GM18867 (cell line): Measurements from ENCODE around the gene MAG.

ENCODE experiments used
- ATAC-seq: cut with Tn5 transposase; IDR thresholded peaks from one replicate; pipeline ENCODE4 v1.9.1; 2021; ENCODE audit warnings: mild to moderate bottlenecking, moderate library complexity; ENCODE audit not compliant: unreplicated experiment

MAG gene

DNA sequence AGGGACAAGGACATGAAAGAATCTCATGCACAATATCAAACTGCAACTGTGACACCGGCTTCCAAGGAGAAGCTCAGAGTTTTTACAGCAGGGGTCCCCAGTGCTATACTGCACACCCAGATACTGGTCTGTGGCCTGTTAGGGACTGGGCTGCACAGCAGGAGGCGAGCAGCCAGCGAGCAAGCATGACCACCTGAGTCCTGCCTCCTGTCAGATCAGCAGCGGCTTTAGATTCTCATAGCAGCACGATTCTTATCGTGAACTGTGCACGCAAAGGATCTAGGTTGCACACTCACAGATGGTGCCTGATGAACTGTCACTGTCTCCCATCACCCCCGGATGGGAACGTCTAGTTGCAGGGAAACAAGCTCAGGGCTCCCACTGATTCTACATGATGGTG lies 23.9 kb downstream of the MAG start:
- no peak for ATAC-seq

DNA sequence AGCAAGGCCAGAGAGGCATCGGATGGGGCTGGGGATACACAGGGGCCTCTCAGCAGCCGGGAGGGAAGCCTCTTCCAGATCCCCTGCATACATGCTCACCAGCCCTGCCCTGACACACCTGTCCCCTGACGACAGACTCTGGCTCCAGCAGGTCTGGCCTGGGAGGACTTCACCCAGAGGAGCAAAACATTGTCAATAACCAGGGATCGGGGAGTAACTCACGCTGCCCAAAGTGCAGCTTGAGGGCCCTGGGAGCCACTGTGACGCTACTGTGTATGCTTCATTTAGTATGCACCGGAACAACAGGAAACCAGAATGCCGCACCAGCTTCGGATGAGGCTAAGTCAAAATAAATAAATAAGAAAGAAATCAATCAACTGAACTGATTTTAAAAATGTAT lies 24.6 kb downstream of the MAG start:
- ATAC-seq, result no peak

DNA sequence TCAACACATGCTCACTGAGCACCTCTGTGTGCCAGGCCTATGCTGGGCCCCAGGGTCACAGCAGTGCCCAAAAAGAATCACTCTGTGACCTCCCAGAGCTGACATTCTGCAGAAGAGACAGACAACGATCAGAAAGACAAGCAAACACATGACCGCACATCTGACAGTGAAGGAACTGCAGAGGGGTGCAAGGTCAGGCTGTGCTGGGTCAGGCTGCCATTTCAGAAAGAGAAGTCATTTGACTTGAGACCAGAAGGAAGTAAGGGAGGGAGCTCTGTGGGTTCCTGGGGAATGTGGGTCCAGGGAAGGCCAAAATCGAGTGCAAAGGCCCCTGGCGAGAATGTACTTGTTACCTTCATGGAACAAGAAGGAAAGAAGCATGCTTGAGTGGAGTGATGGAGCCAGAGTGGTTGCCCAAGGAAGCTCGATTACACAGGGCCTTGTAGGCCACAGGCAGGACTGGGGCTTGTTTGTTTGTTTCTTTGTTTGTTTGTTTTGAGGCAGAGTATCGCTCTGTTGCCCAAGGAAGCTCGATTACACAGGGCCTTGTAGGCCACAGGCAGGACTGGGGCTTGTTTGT lies 25.6 kb downstream of the MAG start:
- ATAC-seq, result no peak

DNA sequence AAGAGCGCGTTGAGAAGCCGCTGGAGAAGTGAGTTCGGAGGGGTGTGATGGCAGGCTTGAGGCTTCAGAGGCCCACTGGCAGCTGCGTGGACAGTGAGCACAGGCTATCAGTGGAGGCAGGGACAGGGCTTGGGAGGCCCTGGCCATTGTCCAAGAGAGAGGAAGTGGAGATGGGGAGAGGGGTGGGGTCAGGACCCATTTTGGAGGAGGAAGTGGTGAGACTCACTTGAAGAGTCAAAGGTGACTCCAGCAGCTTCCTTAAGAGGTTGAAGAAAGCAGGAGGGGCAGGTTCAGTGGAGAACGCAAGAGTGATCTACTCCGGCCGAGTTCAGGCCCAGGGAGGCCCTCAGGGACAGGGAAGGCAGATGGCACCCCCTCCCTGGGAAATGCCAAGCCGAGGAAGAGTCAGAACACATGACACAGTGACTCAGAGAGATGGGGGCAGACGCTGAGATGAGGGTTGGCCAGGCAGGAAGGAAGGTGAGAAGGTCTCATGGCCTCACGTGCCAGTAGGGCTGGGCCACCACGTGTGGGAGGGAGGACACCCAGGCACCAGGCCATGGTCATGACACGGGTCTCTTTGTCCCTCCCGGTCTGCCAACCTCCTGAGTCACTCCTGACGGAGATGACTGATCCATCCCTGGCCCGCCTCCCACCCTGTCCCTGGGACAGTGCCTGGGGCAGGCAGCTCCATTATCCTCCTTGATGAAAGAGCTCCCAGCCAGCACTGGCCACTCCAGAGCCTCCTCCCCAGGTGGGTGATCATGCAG lies 26.9 kb downstream of the MAG start:
- ATAC-seq, result no peak

DNA sequence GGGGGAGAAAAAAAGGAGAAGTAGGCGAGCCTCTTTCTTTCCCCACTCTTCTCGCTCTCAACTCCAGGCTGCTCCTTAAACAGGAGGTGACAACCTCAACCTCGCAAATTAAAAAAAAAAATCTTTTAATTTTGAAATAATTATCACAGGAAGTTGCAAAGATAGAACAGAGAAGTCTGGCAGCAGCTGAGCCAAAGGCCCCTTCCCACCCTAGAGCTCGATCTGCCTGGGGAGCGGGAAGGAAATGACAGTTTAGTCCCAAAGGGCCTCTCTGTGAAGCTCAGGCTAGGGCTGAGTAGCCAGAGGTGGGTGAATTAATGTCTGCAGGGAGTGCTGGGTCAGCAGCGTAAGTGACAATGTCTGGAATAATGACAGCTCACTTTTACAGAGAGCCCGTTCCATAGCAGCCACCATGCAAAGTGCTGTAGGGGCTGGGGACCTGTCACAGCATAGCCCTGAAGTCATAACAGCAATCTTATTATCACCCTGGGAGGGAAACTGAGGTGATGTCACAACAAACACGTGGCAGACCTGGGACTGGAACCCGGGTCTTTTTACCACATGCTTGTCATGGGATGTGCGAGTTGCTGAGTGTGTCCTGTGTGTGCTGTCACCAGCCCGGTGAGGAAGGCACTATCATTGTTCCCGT lies 28.2 kb downstream of the MAG start:
- no peak for ATAC-seq

DNA sequence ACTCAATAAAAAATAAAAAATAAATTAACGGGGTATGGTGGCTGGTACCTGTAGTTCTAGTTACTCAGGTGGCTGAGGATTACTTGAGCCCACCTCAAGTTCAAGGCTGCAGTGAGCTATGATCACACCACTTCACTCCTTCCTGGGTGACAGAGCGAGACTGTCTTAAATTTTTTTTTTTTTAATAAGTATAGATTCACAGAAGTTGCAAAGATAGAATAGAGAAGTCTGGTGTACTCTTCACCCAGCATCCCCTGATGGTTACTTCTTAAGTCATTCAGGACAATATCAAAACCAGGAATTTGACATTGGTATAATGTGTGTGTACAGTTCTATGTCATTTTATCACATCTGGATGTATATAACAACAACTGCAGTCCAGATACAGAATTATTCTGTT lies 29.3 kb downstream of the MAG start:
- ATAC-seq, result no peak

DNA sequence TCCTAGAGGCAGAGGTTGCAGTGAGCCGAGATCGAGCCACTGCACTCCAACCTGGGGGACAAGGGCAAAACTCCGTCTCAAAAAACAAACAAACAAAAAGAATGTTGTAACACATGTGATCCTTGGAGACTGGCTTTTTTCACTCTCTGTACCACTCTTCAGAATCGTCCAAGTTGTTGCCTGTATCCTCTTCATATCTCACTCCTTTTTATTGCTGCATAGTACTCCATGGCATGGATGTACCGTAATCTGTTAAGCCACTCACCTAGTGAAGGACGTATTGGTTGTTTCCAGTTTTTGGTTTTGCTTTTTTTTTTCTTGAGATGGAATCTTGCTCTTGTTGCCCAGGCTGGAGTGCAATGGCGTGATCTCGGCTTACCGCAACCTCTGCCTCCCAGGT lies 30.1 kb downstream of the MAG start:
- ATAC-seq, result no peak

DNA sequence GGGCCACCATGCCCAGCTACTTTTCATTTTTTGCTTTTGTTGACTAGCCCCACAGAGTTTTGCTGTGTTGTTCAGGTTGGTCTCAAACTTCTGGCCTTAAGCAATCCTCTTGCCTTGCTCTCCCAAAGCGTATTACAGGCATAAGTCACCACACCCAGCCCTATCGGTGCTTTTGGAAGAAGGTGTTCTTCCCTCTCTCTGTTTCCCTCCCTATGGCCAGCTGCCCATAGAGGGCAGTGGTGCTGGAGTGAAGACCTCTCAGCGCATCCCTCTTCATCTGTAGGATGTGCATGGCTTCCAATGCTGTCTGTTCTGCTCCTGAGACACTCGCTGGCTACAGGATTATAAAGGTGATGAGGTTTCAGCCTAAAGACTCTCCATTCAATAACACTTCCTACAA lies 35.7 kb downstream of the MAG start:
- ATAC-seq, result no peak

DNA sequence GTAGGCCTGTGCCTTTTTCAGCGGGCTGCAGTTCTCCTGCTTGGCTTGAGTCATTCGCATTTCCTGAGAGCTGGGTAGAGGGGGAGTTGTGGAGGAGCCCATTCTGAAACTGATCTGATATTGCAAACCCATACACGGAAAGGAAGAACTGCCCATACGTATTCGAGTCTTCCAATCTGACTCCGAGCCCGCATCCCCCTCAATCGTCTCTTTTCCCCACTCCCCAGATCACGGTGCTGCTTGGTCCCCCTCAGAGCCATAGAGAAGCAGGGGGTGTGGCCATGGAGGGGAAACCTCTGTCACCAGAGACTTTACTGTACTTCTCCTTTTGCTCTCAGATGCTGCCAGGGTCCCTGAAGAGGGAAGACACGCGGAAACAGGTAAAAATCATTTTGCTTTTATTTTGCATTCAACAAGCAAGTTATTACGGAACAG lies 36.9 kb downstream of the MAG start, which contains the start of gene CD22:
CD22 (plus strand) TSS at position 337 of the 435 bp plus-strand sequence. CDS start 2,854 bp downstream, outside the sequence.
- ATAC-seq, result no peak

DNA sequence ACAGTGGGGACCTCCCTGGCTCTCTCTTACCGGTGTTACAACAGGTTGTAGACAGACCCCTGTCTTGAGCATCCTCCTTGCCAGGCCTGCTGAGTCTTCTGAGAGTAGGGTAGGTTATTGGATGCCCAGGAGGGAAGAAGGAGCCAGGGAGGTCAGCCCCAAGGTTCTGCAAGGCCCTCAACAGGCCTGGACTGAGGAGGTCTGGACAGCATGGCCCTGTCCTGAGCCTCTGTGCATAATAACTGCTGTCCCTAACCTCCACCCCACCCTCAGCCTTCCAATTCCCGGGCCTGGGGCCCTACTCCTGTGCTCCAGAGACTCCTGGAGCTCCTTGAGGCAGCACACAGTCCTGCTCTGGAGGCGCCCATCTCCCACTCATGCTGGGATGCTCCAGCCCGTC lies 37.4 kb downstream of the MAG start:
- no peak for ATAC-seq

DNA sequence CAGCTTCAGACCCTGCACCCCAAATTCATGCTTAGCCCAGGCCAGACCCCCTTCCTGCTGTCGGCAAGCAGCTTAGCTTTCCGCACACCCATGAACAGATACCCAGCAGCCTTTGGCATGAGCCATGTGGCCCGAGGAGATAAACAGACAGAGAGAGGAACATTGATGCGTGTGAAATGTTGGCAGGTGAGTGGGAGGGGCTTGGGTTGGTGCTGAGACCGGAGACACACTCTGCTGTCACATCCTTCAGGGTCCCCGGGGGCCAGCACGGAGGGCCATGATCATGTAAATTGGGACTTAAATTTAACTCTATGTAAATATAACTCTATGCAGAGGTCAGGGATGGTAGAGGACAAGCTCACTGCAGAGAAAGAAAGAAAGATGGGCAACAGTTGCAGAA lies 38.5 kb downstream of the MAG start:
- ATAC-seq, result peak; percentile 61

DNA sequence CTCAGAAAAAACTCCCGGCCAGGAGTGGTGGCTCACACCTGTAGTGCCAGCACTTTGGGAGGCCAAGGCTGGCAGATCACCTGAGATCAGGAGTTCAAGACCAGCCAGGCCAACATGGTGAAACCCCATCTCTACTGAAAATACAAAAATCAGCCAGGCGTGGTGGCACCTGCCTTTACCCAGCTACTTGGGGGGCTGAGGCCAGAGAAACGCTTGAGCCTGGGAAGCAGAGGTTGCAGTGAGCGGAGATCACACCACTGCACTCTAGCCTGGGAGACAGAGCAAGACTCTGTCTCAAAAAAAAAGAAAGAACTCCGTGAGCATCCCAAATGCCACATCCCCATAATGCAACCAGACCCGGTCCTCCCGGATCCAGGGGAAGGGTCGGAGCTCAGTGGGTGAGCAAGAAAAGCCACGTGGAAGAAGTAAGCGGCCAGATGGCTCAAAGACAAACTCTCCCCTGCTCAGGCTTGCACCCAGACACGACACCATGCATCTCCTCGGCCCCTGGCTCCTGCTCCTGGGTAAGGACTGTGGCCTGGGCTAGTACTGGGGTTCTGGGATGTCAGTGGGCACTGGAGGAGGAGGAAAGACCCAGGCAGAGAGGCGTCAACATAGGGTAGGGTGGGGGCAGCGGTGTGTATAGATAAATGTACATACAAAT lies 39.7 kb downstream of the MAG start:
- no peak for ATAC-seq

DNA sequence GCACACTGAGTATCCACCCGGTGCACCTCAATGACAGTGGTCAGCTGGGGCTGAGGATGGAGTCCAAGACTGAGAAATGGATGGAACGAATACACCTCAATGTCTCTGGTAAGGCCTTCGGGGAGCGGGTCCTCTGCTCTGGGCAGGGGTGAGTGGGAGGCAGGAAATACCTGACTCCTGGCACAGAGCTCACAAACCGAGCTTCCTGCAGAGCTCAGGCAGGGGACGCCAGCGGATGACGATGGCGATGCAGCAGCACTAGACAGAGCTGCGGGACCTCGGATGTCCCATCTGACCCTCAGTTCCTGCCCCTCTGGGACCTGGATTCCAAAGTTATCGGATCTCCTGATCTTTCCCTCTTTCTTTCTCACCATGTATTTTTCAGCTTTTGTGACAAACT lies 40.9 kb downstream of the MAG start:
- no peak for ATAC-seq

DNA sequence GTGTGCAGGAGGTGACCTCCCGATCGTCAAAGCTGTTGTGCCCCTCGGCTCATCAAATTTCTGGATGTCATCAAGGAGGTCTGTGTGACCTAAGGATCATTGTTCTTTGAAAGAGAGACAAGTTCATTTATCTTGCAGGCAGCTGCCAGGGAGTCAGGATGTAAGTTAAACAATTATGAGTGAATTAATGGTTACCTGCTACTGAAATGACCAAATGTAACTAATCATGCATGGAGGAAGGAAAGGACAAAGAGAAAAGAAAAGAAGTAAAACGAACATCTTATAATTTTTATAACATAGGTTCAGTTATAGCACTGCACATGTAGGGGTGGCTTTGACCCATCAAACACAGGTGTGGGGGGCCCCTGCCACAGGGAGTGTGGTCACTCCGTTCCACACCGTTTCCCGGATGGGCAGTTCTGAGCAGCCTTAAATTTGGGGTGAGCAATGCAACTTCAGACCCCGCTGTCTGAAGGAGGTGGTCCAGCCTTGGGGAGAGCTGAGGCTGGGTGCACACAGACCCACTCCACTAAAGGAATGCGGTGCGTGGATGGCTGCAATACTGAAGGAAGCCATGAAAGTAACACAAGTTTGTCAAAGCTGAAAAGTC lies 42.3 kb downstream of the MAG start:
- no peak for ATAC-seq

DNA sequence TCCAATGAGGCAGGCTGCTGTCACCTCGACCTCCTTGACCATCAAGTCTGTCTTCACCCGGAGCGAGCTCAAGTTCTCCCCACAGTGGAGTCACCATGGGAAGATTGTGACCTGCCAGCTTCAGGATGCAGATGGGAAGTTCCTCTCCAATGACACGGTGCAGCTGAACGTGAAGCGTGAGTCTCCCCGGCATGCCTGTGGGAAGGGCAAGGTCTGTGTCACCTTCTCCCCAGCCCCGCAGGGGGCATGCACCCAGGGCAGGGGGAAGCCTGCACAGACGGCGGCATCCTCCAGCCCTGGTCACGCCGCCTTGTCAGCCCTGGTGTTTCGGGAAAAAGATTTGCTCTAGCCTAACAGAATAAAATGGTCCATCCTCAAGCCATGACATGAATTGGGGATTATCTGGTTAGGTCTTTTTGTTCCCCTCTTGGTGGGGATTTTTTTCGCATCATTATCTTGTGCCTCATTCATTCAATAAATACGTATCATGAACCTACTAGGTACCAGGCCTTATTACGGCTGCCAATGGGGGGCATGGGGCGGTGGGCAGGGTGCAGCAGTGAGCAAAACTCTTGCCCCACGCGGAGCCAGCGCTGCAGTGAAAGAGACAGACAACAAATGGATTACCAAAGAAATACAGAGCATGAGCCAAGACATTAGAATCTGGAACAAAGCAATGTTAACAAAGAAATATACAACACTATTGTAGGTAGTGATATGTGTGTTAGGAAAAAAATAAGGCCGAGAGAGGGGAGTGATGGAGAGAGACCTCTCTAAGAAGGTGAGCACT lies 44.4 kb downstream of the MAG start:
- ATAC-seq, result no peak

DNA sequence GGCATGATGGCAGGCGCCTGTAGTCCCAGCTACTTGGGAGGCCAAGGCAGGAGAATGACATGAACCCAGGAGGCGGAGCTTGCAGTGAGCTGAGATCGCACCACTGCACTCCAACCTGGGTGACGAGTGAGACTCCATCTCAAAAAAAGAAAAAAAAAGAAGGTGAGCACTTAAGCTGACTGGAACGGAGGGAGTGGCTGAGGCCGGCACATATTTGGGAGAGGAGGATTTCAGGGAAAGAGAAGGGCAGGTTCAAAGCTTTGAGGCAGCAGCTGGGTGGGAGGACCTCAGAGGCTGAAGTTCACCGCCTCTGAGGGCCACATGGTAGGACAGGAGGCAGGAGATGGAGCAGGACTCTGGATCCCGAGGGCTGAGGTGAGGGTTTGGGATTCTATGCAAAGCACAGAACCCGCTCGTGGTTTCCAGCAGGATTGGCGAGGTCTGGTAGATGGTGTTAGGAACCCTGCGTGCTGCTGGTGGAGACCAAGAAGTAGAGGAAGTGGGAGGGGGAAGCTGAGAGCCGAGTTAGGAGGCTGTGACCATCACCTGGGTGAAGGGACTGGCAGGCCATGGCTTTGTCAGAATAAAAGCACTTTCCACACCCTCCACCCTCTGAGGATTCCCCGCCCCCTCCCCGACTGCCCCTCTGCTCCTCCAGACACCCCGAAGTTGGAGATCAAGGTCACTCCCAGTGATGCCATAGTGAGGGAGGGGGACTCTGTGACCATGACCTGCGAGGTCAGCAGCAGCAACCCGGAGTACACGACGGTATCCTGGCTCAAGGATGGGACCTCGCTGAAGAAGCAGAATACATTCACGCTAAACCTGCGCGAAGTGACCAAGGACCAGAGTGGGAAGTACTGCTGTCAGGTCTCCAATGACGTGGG lies 45.4 kb downstream of the MAG start:
- no peak for ATAC-seq

DNA sequence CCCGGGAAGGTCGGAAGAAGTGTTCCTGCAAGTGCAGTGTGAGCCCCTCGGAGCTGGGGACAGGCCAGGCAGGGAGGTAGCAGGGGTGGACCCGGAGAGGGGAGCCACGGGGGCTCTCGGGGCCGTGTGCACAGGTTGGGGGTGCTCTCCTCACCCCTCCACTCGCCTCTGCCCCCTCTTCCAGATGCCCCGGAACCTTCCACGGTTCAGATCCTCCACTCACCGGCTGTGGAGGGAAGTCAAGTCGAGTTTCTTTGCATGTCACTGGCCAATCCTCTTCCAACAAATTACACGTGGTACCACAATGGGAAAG lies 46.0 kb downstream of the MAG start:
- no peak for ATAC-seq

DNA sequence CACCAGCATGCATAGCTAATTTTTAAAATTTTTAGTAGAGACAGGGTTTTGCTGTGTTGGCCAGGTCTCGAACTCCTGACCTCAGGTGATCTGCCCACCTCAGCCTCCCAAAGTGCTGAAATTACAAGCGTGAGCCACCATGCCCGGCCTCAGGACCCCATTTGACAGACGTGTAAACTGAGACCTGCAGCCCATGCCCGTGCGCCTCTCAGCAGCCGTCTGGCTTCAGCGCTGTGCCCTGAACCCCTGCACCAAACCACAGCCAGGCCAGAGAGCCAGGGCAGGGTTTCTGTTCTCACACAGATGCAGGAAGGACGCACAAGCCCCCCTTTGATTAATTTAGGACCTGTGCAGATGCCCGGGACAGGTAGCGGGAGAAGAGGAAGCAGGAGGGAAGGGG lies 48.5 kb downstream of the MAG start:
- ATAC-seq, result no peak

DNA sequence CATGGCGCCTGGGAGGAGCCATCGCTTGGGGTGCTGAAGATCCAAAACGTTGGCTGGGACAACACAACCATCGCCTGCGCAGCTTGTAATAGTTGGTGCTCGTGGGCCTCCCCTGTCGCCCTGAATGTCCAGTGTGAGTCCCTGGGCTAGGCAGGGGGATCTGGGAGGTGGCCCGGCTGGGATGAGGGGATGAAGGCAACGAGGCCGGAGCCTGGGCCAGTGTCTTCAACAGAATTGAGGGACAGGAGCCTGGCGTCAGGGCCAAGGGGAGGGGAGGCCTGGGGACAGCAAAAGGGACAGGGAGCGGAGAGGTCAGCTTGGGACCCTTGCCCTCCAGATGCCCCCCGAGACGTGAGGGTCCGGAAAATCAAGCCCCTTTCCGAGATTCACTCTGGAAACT lies 49.0 kb downstream of the MAG start:
- ATAC-seq, result no peak
